AG08395 (cell line): ENCODE measurements around the gene F12.
A peak's percentile ranks its signal among the peaks of the same experiment; 100 is the strongest.
"Not testable (repeated sequence)": the region's sequence is repeated elsewhere in the genome, so short reads cannot be mapped to it uniquely, and the experiment has no call there.

Source experiments
- DNase-seq: peaks from one replicate; pipeline ENCODE4 v3.0.0; 2012; ENCODE audit warnings: mixed read lengths, low spot score

The F12 gene

DNA sequence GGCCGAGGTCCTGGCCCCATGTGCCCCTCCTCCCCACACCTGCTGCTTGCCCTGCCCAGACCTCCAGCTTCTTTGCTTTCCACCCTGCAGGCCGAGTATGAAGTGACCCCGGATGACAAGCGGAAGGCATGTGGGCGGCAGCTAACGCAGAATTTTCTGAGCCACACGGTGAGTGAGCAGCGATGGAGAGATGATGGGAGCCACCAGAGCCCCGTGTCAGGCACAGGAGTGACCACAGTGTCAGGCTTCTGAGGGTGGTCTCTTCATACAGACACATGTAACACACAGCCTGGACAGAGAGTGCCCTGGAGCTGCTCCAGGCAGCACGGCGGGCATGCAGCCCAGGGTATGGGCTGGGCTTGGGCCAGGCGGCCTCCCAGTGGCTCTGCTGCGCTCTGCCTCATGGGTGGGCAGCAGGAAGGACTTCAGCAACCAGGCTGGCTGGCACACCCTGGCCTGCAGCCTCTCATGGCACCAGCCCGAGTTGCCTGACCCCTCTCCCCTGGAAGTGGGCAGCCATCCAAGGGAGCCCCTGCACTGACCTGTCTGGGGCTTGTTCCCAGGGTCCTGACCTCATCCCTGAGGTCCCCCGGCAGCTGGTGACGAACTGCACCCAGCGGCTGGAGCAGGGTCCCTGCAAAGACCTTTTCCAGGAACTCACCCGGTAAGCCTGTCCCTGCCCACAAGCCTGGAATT lies 22.9 kb upstream of the F12 start:
- DNase-seq = no peak

GRCh38 chr5:177431317-177432142 lies 22.2 kb upstream of the F12 start:
- no peak for DNase-seq

DNA sequence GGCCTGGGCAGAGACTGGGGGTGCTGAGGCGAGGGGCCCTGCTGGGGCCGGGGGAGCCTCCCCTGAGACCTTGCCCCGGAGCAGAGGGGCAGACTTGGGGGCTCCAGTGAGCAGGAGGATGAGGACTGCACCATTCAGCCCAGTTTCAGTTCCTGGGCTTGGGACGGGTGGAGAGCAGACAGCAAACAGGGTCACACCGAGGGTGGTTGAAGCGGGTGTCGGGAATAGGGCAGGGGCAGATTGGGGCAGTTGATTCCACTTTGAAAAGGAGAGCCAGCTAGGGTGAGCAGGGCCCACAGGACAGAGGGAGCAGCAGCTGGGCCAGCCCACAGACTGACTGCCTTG lies 21.6 kb upstream of the F12 start:
- DNase-seq = no peak

DNA sequence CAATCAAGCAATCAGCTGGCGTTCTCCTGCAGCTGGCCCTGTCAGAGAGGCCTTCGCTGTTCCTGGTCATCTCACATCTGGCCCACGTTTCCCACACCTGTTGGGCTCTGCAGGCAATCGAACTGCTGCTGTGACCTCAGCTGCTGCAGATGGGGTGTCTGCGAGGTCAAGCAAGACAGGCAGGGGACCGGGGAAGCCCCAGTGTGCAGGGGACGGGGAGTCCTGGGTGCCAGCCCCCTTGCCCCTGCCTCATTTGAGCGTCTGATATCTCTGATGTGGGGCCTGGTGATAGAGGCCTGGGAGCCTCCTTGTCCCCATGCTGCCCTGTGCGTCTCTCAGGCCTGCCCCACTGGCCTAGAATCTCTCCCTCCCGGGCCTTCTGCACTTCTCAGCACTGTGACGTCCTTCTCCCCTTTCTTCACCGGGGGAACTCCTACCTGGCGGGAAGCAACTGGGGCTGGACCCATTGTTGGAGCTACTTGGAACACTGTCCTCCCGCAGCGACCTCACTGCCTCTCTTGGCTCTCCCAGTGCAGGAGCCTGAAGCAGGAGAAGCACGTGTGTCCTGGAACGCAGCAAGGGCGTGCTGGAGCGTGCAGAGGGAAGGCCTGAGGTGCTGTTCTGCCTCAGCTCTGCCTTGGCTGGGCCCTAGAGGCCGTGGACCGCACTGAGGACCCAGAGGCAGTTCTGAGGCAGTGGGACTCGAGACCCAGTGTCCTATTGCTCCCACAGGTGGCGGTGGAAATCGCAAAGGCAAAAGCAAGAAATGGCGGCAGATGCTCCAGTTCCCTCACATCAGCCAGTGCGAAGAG lies 21.0 kb upstream of the F12 start:
- DNase-seq = no peak

GRCh38 chr5:177429248-177430040 lies 20.1 kb upstream of the F12 start:
- DNase-seq = no peak

DNA sequence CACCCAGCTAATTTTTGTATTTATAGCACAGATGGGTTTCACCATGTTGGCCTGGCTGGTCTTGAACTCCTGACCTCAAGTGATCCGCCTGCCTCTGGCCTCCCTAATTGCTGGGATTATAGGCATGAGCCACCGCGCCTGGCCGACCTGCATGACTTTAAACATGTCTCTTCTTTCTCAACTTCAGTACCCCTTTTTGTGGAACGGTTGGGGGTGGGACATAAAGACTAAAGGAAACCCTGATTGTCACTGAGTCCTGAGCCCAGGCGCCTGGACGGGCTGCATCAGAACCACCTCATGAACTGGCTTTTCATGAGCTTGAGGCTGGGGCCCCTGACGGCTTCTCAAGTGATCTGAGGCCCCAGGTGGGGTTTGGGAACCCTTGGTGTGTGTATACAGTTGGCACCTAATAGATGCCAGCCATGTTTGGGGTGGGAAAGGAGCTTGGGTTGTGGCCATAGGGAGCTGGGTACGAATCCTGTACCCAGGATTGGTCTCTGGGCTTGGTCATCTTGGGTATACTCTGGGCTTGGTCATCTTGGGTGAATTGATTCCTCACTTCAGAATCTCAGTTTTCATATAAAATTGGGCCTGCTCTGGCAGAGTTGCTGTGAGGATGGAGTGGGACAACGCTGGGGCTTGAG lies 19.3 kb upstream of the F12 start:
- DNase-seq = no peak

GRCh38 chr5:177427919-177428573 lies 18.7 kb upstream of the F12 start:
- DNase-seq = no peak

DNA sequence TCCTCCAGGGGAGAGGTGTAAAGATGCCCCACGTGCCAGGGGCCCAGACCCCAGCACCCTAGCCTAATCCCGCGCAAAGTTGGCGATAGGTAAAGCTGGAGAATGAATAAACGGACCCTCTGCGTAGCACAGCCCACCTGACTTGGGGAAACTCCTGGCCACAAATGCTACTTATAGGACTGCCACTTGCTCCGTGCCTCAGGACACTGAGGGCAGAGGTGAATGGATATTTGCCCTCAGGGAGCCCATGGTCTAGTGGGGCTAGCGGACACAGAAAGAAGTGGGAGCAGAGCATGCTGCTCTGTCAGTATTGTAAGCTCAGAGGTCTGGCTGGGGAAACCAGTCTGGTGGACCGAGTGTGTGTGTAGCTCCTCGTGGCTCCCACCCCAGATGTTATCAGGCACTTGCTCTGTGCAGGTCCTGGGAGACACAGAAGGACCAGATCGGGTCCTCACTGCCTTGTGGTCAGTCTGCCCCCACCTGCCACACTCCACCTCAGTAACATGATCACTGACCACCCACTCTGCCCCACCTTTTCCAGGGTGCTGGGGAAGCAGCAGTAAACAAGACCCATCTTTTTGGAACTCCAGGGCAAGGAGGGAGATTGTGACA lies 18.0 kb upstream of the F12 start:
- no peak for DNase-seq

DNA sequence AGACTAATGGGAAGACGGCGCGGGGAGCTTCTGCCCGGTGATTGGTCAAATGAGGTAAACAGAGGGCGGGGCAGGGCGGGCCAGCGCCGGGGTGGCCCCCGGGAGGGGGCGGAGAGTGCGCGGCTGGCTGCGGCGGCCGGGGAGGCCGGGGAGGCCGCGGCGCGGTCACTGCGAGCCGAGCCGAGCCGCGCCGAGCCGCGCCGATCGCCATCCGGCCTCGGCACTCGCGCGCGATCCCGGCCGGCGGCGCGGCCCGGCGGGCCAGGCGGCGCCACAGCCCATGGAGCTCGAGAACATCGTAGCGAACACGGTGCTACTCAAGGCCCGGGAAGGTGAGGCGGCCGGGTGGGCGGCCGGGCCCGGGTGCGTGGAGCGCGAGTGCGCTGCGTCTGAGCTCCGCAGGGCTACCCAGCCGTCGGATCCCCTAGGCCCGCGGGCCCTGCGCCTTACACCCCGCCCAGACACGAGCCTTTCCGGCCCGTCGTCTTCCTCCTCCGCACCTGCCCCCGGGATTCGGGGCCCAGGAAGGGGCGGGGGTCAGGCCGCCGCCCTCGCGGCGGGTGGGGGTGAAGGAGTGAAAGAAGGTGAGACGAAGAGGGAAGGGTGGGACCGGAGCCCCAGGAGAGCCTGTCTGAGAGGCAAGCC lies 17.3 kb upstream of the F12 start, which contains the start of gene GRK6:
GRK6 (plus strand) TSS at position 111 of the 645 bp plus-strand sequence; CDS start at position 281, 170 bp downstream.
- DNase-seq = peak; percentile 34

DNA sequence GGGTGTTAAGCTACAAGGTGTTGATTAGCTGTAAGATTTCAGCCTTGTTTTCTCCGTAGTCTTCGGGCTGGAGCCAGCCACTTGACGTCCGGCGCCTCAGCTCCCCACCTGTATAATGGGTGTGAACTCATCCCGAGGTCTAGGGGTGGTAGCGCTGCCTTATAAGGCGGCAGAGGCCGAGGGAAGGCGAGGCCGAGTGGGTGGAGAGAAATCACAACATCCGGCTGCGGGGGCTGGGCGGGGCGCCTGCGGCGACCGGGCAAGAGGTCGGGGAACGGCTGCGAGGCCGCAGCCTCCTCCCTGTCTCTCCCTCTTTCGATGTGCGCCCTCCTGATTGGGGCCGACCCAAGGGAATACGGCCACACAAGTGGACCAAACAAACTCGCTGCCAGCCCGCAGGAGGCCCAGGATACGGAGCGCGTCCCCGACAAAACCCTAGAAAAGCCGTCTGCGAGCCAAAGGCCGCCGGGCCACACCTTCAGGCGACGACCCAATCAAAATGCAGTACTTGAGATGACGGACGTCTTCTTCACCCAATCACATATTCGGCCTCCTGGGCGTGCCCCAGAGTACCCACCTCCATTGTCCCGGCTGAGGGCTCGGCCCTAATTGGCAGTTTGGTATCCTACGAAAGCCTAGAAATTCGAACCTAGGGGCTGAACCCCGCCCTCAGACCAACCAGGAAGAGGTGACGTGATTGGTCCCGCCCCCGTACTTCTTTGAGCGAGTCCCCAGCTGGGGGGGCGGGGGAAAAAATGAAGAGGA lies 16.6 kb upstream of the F12 start:
- peak; percentile 100 for DNase-seq

GRCh38 chr5:177425196-177425800 lies 15.9 kb upstream of the F12 start:
- DNase-seq = no peak

GRCh38 chr5:177423671-177424070 lies 14.3 kb upstream of the F12 start:
- no peak for DNase-seq

DNA sequence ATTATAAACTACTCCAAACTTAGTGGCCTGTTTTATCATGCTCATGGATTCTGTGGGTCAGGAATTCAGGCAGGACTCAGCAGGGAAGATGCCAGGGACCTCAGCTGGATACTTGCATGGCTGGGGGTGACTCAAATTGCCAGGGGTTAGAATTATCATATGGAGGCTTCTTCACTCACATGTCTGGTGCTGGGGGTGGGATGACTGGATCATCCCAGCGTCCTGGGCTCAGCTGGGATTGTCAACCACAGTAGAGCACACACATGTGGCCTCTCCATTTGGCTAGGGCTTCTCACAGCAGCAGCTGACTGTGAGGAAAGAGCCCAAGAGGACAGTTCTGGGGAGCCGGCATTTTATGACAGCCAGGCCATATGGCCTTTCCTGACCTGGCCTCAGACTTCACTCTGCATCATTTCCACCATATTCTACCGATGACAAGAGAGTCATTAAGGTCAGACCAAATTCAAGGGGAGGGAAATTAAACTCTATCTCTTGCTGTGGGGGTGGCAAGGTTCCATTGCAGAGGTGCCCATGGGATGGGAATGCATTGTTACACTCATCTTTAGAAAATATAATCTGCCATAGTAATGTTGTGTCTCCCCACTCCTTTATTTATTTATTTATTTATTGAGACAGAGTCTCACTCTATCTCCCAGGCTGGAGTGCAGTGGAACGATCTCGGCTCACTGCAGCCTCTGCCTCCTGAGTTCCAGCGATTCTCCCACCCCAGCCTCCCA lies 11.9 kb upstream of the F12 start:
- no peak for DNase-seq

GRCh38 chr5:177420472-177420871 lies 11.1 kb upstream of the F12 start:
- DNase-seq = not testable (repeated sequence)

GRCh38 chr5:177419046-177419445 lies 9.7 kb upstream of the F12 start:
- DNase-seq = peak; percentile 24

GRCh38 chr5:177417081-177417480 lies 7.7 kb upstream of the F12 start:
- not testable (repeated sequence) for DNase-seq

GRCh38 chr5:177414481-177414880 lies 5.1 kb upstream of the F12 start:
- DNase-seq = no peak
